Muscle layer of duodenum (tissue), 2 donors: ENCODE data around the gene IMPDH2.

Experiments used
- H3K27ac ChIP-seq: one replicate; pipeline ENCODE4 v1.7.0; 2013; ENCODE audit warnings: mild to moderate bottlenecking, low read length
- H3K27me3 ChIP-seq: one replicate; pipeline ENCODE4 v1.7.0; 2013; ENCODE audit warnings: low read depth, mild to moderate bottlenecking, control low read depth, low read length
- H3K36me3 ChIP-seq, 2 donors: one replicate each; pipeline ENCODE4 v1.7.0; 2013; ENCODE audit warnings: low read length in 2 of 2, control low read depth in 1 of 2, mild to moderate bottlenecking in 1 of 2; ENCODE audit not compliant: insufficient read depth in 2 of 2, control insufficient read depth in 1 of 2
- H3K4me1 ChIP-seq, 2 donors: one replicate each; pipeline ENCODE4 v1.7.0; 2013; ENCODE audit warnings: low read length in 2 of 2, mild to moderate bottlenecking in 2 of 2, control low read depth in 1 of 2, moderate library complexity in 1 of 2; ENCODE audit not compliant: insufficient read depth in 2 of 2, control insufficient read depth in 1 of 2
- H3K4me3 ChIP-seq, 2 donors: one replicate each; pipeline ENCODE4 v1.7.0; 2013; ENCODE audit warnings: low read length in 2 of 2, low read depth in 1 of 2, mild to moderate bottlenecking in 1 of 2
- H3K9me3 ChIP-seq, 2 donors: one replicate each; pipeline ENCODE4 v1.7.0; 2013; ENCODE audit warnings: low read length in 2 of 2, control low read depth in 1 of 2, mild to moderate bottlenecking in 1 of 2; ENCODE audit not compliant: control insufficient read depth in 1 of 2
- donor health status: healthy.

Gene IMPDH2

DNA sequence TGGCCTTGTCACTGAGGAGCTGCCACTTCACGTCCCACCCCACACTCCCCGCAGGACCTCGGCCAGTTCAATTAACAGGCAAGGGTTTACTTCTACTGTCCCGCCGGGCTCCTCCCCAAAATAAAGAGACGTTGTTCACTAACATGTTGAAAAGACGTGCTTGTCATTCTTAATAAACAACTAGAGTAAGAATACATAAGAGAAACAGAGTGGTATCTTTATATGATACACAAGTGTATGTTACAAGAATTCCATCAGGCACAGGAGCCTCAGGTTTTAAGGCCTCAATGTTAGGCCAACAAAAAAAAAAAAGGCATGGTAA lies 326 bp upstream of the IMPDH2 start:
- Histone ChIP-seq H3K36me3 (peaks cover 50 to 56% of the 10 kb centered on the region in 2 donors), H3K27ac (peak overlapping the region; percentile 92), H3K9me3 (no peaks in the 10 kb centered on the region), H3K4me1 (peaks cover 12 to 14% of the 10 kb centered on the region in 2 donors), H3K4me3 (peak overlapping the region; percentile 71 to 78), H3K27me3 (no peaks in the 10 kb centered on the region)

DNA sequence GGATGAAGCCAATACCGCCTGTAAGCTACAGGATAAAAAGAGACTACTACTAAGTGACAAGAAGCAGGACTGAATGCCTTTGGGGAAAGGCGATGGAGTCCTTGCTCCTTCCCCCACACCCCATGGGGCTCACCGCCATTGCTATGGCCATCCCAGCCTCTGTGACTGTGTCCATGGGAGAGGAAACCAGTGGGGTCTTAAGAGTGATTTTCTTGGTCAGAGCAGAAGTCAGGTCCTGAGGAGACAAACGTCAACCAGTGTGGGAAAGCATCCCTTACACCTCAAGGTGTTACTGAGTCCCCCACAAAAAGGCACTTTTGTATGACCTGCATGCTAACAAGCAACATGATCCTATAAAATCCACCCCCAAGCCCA lies 913 bp downstream of the IMPDH2 start:
- peak overlapping the region; percentile 92 for H3K27ac ChIP-seq
- H3K27me3 ChIP-seq: no peaks in the 10 kb centered on the region
- H3K36me3 ChIP-seq: peaks cover 56 to 61% of the 10 kb centered on the region in 2 donors
- peak overlapping the region; percentile 71 to 78 for H3K4me3 ChIP-seq
- peaks cover 12 to 20% of the 10 kb centered on the region in 2 donors for H3K4me1 ChIP-seq
- H3K9me3 ChIP-seq: no peaks in the 10 kb centered on the region

GRCh38 chr3:49027634-49028033 lies 1.6 kb downstream of the IMPDH2 start:
- no peaks in the 10 kb centered on the region for H3K27me3 ChIP-seq
- H3K4me3 ChIP-seq: no peak overlapping the region
- H3K9me3 ChIP-seq: no peaks in the 10 kb centered on the region
- peaks cover 18 to 22% of the 10 kb centered on the region in 2 donors for H3K4me1 ChIP-seq
- peaks cover 53 to 56% of the 10 kb centered on the region in 2 donors for H3K36me3 ChIP-seq
- no peak overlapping the region for H3K27ac ChIP-seq

- H3K4me1 ChIP-seq: peaks cover 18 to 24% of the 10 kb centered on the region in 2 donors
- no peak overlapping the region for H3K4me3 ChIP-seq
- H3K27ac ChIP-seq: no peak overlapping the region
- no peaks in the 10 kb centered on the region for H3K27me3 ChIP-seq
- peaks cover 42 to 45% of the 10 kb centered on the region in 2 donors for H3K36me3 ChIP-seq
- no peaks in the 10 kb centered on the region for H3K9me3 ChIP-seq
These were observed 2.7 kb downstream of the IMPDH2 start for GRCh38 chr3:49026536-49026935.

DNA sequence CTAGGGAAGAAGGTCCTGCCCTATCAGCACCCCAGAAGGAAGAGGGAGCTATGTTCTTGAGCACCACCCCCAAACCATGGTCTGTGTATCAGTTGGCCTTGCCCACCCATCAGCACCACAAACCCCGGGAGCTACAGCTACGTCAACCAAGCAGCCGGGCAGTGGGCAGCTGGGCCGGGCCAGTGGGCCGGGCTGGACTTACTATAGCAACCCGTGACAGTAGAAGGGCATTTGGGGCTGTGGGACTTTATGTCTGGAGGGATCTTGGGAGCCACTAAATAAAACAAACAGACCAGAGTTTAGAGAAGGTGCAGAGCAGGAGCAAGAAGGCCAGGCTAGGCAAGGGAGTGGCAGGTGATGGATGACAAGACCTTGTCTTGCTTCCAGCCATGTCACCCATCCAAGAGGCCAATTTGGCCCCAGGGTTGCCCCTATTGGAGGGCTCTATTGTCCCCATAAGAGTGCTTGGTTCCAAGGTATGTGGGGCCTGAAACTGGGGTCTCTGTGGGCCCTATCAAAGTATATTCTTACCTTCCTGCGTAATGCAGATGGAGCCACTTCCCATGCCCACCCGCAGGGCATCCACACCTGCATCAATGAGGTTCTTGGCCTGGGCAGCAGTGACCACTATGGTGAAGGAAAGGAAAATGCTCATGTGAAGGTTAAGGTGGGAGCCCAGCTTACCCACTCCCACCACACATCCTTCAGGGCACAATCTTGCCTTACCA lies 3.2 kb downstream of the IMPDH2 start:
- Histone ChIP-seq H3K4me3 (no peak overlapping the region), H3K36me3 (peaks cover 37 to 41% of the 10 kb centered on the region in 2 donors), H3K27ac (no peak overlapping the region), H3K4me1 (peaks cover 18 to 24% of the 10 kb centered on the region in 2 donors), H3K9me3 (no peaks in the 10 kb centered on the region), H3K27me3 (no peaks in the 10 kb centered on the region)

GRCh38 chr3:49025005-49025792 lies 4.0 kb downstream of the IMPDH2 start:
- Histone ChIP-seq H3K27ac (no peak overlapping the region), H3K27me3 (no peaks in the 10 kb centered on the region), H3K36me3 (peaks cover 34 to 36% of the 10 kb centered on the region in 2 donors), H3K9me3 (no peaks in the 10 kb centered on the region), H3K4me3 (no peak overlapping the region), H3K4me1 (peaks cover 18 to 30% of the 10 kb centered on the region in 2 donors)

- no peak overlapping the region for H3K4me3 ChIP-seq
- peaks cover 18 to 37% of the 10 kb centered on the region in 2 donors for H3K4me1 ChIP-seq
- H3K36me3 ChIP-seq: peaks cover 34 to 35% of the 10 kb centered on the region in 2 donors
- no peaks in the 10 kb centered on the region for H3K9me3 ChIP-seq
- H3K27me3 ChIP-seq: no peaks in the 10 kb centered on the region
- H3K27ac ChIP-seq: no peak overlapping the region
These were observed 4.7 kb downstream of the IMPDH2 start for GRCh38 chr3:49024449-49024848.

- Histone ChIP-seq H3K4me3 (no peak overlapping the region), H3K27me3 (no peaks in the 10 kb centered on the region), H3K27ac (no peak overlapping the region), H3K9me3 (no peaks in the 10 kb centered on the region), H3K36me3 (peaks cover 34 to 35% of the 10 kb centered on the region in 2 donors), H3K4me1 (peaks cover 17 to 41% of the 10 kb centered on the region in 2 donors)
These were observed 5.4 kb downstream of the IMPDH2 start for GRCh38 chr3:49023775-49024174.

GRCh38 chr3:49022688-49023171 lies 6.5 kb downstream of the IMPDH2 start:
- H3K4me1 ChIP-seq: peaks cover 7 to 35% of the 10 kb centered on the region in 2 donors
- peaks cover 34 to 35% of the 10 kb centered on the region in 2 donors for H3K36me3 ChIP-seq
- H3K27me3 ChIP-seq: no peaks in the 10 kb centered on the region
- peak overlapping the region; percentile 90 to 92 for H3K4me3 ChIP-seq
- H3K27ac ChIP-seq: peak overlapping the region; percentile 94
- H3K9me3 ChIP-seq: no peaks in the 10 kb centered on the region

DNA sequence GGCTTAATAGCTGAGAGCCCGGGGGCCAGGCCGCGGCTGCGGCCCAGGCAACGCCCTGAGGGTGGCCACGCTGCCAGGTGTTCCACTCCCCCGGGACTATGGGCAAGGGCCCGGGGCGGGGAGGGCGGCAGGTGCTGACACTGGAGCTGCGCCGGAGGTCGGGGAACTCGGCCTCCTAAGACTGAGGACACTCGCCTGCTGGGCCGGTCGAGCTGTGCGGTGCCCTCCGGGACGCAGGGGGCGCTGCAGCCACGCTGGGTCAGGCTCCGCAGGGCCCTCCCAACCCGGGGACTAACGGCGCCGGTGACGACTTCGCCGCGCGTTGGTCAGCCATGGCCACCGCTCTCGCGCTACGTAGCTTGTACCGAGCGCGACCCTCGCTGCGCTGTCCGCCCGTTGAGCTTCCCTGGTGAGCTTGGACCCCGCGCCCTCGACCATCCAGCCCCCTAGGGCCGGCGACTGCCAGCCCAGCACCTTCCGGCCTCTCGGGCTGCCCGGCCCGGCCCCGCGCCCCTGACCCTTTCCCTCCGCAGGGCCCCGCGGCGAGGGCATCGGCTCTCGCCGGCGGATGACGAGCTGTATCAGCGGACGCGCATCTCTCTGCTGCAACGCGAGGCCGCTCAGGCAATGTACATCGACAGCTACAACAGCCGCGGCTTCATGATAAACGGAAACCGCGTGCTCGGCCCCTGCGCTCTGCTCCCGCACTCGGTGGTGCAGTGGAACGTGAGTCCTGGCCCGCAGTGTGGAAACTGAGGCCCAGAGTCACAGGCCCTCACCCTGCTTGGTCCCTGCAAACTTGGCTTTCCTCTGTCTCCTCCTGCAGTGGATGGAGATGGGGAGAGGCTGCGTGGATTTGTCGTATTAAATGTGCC lies 7.1 kb downstream of the IMPDH2 start, which contains the start of gene NDUFAF3:
NDUFAF3 (plus strand) TSS at position 309 of the 875 bp plus-strand sequence; CDS start at position 333, 24 bp downstream.
- no peaks in the 10 kb centered on the region for H3K9me3 ChIP-seq
- H3K4me1 ChIP-seq: peaks cover 10 to 42% of the 10 kb centered on the region in 2 donors

More for the DNA sequence above, 7.1 kb downstream of the IMPDH2 start, which contains the start of gene NDUFAF3:
- Histone ChIP-seq H3K4me3 (peak within 1 kb of the TSS; percentile 90 to 92), H3K36me3 (peaks cover 34 to 35% of the 10 kb centered on the region in 2 donors), H3K27ac (peak within 1 kb of the TSS; percentile 94), H3K27me3 (no peaks in the 10 kb centered on the region)
